ENCODE data around the gene CTBP1. TPM values are rescaled to one million over a fixed set of nuclear protein-coding genes. Genes with fewer than 3 reads are reported as not detected.

CTBP1 gene
- total RNA-seq, 1 donor from 2014 or later, result 112 TPM

DNA sequence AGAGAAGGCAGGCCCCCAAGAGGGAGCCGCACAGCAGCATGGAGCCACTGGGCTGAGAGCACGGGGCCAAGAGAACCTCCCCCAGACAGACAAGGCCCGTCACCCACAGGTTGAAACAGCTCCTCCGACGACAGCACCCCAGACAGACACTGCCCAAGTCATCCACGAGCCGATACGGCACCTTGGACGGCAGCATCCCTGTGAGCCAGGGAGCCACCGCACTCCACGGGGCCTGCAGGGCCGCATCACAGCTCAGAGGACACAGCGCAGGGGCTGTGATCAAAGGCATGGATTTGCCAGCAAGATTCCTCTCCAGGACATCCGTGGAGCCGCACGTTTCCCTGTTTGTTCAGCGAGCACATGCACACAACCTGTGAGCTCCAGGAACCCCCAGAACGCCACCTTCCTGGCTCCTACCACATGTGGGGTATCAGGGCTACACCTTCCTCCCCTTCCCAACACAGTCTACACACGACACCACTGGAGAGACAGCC, 3.9 kb downstream of the CTBP1 start:
- intact Hi-C loops (cut with micrococcal nuclease), result no loop called here
- H3K27ac ChIP-seq (replicated peaks), result no peak overlapping the region
- H3K36me3 ChIP-seq, result peaks cover 9% of the 10 kb centered on the region
- TF ChIP-seq, protein P1, sequence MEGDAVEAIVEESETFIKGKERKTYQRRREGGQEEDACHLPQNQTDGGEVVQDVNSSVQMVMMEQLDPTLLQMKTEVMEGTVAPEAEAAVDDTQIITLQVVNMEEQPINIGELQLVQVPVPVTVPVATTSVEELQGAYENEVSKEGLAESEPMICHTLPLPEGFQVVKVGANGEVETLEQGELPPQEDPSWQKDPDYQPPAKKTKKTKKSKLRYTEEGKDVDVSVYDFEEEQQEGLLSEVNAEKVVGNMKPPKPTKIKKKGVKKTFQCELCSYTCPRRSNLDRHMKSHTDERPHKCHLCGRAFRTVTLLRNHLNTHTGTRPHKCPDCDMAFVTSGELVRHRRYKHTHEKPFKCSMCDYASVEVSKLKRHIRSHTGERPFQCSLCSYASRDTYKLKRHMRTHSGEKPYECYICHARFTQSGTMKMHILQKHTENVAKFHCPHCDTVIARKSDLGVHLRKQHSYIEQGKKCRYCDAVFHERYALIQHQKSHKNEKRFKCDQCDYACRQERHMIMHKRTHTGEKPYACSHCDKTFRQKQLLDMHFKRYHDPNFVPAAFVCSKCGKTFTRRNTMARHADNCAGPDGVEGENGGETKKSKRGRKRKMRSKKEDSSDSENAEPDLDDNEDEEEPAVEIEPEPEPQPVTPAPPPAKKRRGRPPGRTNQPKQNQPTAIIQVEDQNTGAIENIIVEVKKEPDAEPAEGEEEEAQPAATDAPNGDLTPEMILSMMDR (IDR thresholded peaks at IDR 0.05; ENCODE audit: borderline replicate concordance), result no peak
- no peaks in the 10 kb centered on the region for H3K27me3 ChIP-seq (ENCODE audit: low read depth)
- H3K9me3 ChIP-seq (replicated peaks), result no peaks in the 10 kb centered on the region
- no peak for DNase-seq
- peaks cover 81% of the 10 kb centered on the region for H3K4me1 ChIP-seq
- H3K4me3 ChIP-seq, result peak overlapping the region; percentile 17

DNA sequence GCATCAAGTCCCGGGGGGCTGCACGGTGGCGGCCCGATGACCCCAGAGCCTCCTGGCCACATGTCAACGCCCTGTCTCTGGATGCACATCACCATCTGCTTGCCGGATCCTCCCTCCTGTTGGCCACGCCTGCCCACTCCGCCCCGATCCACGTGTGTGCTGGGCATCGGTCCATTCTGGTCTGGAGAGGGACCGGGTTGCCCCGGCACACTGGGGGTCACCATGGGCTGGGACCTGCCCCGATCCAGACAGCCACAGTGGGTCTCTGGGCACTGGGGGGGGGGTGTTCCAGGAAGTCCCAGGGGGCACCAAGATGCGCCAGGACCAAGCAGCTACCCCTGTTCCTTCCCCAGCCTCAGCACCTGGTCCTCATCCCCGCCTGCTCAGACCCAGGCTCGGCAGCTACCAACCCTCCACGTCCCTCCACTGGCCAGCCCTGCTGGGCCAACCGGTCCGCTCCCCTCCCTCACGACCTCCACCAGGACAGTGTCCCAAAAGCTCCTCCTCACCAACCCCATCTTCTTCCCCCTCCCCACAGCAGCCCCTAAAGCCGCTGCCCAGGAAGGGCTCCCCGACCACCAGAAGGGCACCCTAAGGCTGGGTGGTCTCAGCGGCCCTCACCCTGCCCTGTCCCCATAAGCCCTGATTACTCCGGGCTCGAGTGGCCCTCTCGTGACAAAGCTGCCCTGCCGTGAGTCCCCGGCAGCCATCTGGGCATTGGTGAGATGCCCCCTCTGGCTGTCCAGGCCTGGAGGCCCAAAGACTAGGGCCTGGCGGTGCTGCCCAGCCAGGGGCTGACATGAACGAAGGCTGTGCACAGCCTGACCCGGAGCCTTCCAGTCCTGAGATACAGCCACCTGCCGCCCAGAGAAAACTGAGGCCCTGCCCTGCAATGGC, 4.6 kb downstream of the CTBP1 start:
- Histone ChIP-seq H3K9me3 (replicated peaks) (no peaks in the 10 kb centered on the region), H3K36me3 (peaks cover 16% of the 10 kb centered on the region), H3K27ac (replicated peaks) (peak overlapping the region; percentile 27), H3K4me3 (peak overlapping the region; percentile 17), H3K4me1 (peaks cover 79% of the 10 kb centered on the region), H3K27me3 (ENCODE audit: low read depth) (no peaks in the 10 kb centered on the region)
- intact Hi-C loops (cut with micrococcal nuclease), result no loop called here
- TF ChIP-seq, protein P1 (IDR thresholded peaks at IDR 0.05; ENCODE audit: borderline replicate concordance), result no peak
- DNase-seq, result peak; percentile 44

DNA sequence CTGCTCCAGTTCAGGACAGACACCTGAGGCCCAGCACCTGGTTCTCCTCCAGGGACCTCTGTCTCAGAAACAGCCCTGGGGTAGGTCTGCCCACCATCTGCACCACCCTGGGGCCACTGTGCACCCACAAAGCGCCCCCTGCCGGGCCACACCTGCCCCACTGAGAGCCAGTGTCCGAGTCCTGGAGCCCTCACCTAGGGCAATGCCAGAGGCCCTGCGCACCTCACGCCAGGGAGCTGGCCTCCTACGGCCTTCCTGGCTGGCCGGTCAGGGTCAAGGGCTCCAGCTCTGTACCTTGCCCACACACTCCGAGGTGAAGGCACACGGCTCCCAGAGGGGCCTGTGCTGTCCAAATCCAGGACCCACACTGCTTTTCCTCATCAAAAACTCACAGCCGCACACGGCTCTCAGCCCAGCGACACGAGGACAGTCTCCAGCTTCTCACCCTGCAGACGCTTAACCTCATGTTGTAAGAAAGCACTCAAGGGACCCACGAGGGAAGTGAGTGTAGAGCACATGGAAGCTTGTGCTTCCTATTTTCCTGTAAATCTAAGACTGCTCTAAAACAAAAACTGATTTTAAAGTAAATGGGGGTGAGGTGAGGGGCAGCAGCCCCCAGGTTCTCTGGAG, 5.4 kb downstream of the CTBP1 start:
- intact Hi-C loops (cut with micrococcal nuclease), result no loop called here
- TF ChIP-seq, protein P1 (IDR thresholded peaks at IDR 0.05; ENCODE audit: borderline replicate concordance), result no peak
- Histone ChIP-seq H3K9me3 (replicated peaks) (no peaks in the 10 kb centered on the region), H3K27ac (replicated peaks) (peak overlapping the region; percentile 27), H3K36me3 (peaks cover 20% of the 10 kb centered on the region), H3K4me1 (peaks cover 83% of the 10 kb centered on the region), H3K27me3 (ENCODE audit: low read depth) (no peaks in the 10 kb centered on the region), H3K4me3 (peak overlapping the region; percentile 17)
- DNase-seq, result peak; percentile 14

DNA sequence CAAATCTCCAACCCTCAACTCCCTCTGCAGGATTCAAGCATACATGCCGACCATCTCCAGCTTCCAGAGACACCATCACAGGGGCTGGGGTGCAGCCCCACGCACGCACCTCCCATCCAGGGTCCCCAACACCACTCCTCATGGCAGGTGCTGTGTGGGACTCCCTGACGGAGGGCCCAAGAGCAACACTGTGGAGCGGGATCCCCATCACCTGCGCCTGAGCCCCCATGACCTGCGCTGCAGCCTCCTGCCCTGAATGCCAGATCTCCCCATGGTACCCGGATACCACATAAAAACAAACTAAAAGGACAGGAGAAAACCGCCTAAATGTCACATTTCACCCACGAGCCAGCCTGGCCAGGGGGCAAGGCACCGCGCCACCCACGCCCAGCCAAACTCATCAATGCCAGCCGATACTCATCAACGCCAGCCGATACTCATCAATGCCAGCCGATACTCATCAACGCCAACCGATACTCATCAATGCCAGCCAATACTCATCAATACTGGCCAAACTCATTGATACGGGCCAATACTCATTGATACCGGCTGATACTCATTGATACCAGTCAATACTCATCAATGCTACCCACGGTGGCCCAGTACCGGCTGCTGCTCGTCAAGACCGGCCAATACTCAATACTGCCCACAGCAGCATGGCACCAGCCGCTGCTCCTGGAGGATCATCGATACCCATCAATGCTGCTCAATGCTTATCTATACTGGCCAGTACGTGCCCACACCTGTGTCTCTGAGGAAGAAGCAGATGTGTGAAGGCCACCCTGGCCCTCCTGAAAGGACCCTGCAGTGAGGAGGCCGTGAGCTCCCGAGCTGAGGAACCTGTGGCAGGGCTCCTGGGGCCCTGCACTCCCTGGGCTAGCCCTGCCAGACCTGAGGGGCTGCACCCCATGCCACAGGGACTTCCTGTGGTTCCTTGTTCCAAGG, 6.2 kb downstream of the CTBP1 start:
- peaks cover 76% of the 10 kb centered on the region for H3K4me1 ChIP-seq
- intact Hi-C loops (cut with micrococcal nuclease), result no loop called here

More for the DNA sequence above, 6.2 kb downstream of the CTBP1 start:
- Histone ChIP-seq H3K36me3 (peaks cover 26% of the 10 kb centered on the region), H3K9me3 (replicated peaks) (no peaks in the 10 kb centered on the region), H3K4me3 (no peak overlapping the region), H3K27me3 (ENCODE audit: low read depth) (no peaks in the 10 kb centered on the region), H3K27ac (replicated peaks) (peak overlapping the region; percentile 27)
- TF ChIP-seq, protein P1 (IDR thresholded peaks at IDR 0.05; ENCODE audit: borderline replicate concordance), result no peak
- DNase-seq, result peak; percentile 10

Measured in left ventricle myocardium inferior (tissue), 1 donor.